Urinary bladder (tissue), 4 donors: ENCODE data around the gene RYR1. TPM values are rescaled to one million over a fixed set of nuclear protein-coding genes. Genes with fewer than 3 reads are reported as not detected.
"Not testable (repeated sequence)": the region's sequence is repeated elsewhere in the genome, so short reads cannot be mapped to it uniquely, and the experiment has no call there.

Experiments used
- DNase-seq: peaks from one replicate; pipeline ENCODE4 v3.0.0-alpha.2; 2015; ENCODE audit errors: extremely low spot score
- H3K27ac ChIP-seq: one replicate; pipeline ENCODE4 v1.5.1; 2013; ENCODE audit warnings: low read depth, mild to moderate bottlenecking, moderate library complexity
- H3K36me3 ChIP-seq: one replicate; pipeline ENCODE4 v1.6.1; 2013; ENCODE audit warnings: mild to moderate bottlenecking, moderate library complexity; ENCODE audit not compliant: insufficient read depth
- H3K4me1 ChIP-seq: one replicate; pipeline ENCODE4 v1.6.1; 2013; ENCODE audit warnings: mild to moderate bottlenecking, moderate library complexity; ENCODE audit not compliant: insufficient read depth
- H3K4me3 ChIP-seq: one replicate; pipeline ENCODE4 v1.5.1; 2013; ENCODE audit warnings: low read depth, low read length
- WGBS: extraction: QIAGEN DNeasy Blood & Tissue Kit; methylation state at CpG from one replicate; pipeline ENCODE4 v1.1.7; 2013; 5-methylcytosine and 5-hydroxymethylcytosine counted together
- polyA plus RNA-seq: library from polyadenylated mRNA; stranded (reverse); fragments of 200-250 nt; gene quantifications from one replicate; pipeline ENCODE4 v1.2.3, GENCODE V29; 2013
- total RNA-seq: library from RNA; depleted of rRNA; stranded (reverse); fragments of >200 nt; gene quantifications from one replicate; pipeline ENCODE4 v1.2.3, GENCODE V29; 2014
- donor health status: healthy with polysubstance abuse.
- donor health status: healthy.

The RYR1 gene
- total and polyA plus RNA-seq, 2 donors, result 1.1 to 5.3 TPM

DNA sequence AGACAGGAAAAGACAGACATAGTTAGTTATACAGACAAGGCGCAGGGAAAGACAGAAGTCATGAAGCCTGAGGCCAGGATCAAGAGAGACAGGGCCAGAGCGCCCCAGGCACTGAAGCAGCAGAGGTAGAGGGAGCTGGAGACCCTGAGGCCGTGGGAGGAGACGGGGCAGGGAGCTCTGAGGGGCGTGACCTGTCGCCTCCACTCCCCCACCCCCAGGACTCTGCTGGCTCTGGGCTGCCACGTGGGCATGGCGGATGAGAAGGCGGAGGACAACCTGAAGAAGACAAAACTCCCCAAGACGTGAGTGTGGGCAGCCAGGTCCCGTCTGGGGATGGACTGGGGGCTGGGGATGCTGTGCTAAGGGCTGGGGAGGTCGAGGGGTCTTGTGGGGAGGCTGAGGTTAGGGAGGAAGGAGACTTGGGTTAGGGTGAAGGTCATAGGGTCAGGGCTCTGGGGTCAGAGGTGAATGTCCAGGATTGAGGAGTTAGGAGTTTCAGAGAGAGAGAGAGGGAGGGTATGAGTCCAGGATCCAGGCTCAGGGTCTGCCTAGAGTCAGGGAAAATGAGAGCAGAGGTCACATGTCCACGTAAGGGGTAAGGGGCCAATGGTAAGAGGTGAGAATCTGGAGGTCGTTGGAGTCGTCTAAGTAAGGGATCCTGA is 31.1 kb downstream of the RYR1 start:
- Histone ChIP-seq H3K4me3 (no peak overlapping the region), H3K36me3 (no peaks in the 10 kb centered on the region), H3K27ac (no peak overlapping the region), H3K4me1 (no peaks in the 10 kb centered on the region)
- 55% methylated on average over 15 of the region's 15 CpGs for WGBS
- no peak for DNase-seq

DNA sequence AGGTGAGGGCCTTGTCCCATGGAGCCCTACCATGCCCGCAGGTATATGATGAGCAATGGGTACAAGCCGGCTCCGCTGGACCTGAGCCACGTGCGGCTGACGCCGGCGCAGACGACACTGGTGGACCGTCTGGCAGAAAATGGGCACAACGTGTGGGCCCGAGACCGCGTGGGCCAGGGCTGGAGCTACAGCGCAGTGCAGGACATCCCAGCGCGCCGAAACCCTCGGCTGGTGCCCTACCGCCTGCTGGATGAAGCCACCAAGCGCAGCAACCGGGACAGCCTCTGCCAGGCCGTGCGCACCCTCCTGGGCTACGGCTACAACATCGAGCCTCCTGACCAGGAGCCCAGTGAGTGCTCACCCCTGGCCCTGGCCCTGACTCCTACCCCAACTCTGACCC is 32.6 kb downstream of the RYR1 start:
- no peak for DNase-seq
- Histone ChIP-seq H3K27ac (no peak overlapping the region), H3K4me1 (no peaks in the 10 kb centered on the region), H3K4me3 (no peak overlapping the region), H3K36me3 (no peaks in the 10 kb centered on the region)
- WGBS, result 94% methylated on average over 26 of the region's 26 CpGs

DNA sequence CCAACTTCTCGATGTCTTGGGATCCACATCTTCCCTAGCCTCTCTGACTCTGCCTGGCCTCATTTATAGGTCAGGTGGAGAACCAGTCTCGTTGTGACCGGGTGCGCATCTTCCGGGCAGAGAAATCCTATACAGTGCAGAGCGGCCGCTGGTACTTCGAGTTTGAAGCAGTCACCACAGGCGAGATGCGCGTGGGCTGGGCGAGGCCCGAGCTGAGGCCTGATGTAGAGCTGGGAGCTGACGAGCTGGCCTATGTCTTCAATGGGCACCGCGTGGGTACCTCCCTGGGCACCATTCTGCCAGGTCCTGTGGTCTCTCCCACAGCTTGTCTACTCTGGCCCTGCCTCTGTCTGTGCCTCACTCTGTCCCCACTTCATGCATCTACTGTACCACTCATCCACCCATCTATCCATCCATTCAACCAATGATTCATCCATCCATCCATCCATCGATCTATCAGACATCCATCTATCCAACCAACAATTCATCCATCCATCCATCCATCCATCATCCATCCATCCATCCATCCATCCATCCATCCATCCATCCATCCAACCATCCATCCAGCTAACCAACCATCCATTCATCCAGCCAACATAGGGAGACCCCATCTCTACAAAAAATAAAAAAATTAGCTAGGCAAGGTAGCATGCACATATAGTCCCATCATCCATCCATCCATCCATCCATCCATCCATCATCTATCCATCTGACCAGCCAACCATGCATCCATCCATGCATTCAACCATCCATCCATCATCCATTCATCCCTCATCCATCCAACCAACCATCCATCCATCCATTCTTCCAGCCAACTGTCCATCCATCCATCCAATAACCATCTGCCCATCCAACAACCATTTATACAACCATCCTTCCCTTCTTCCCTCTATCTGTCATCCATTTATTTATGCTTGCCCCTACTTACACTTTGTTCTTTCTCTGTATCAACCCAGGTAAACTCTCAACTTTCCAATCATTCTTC is 34.3 kb downstream of the RYR1 start:
- Histone ChIP-seq H3K36me3 (no peaks in the 10 kb centered on the region), H3K4me1 (no peaks in the 10 kb centered on the region), H3K27ac (no peak overlapping the region), H3K4me3 (no peak overlapping the region)
- 92% methylated on average over 17 of the region's 17 CpGs for WGBS
- DNase-seq, result no peak

DNA sequence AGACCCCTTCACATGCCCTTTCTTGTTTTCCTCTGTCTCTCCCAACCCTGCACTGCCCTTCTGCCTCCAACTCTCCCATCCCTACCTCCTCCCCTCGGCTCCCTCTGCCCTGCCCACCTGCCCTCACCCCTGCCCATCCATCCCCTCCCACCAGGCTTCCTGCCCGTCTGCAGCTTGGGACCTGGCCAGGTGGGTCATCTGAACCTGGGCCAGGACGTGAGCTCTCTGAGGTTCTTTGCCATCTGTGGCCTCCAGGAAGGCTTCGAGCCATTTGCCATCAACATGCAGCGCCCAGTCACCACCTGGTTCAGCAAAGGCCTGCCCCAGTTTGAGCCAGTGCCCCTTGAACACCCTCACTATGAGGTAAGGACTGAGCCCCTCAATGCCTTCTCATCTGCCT is 35.7 kb downstream of the RYR1 start:
- H3K4me1 ChIP-seq, result no peaks in the 10 kb centered on the region
- H3K36me3 ChIP-seq, result no peaks in the 10 kb centered on the region
- no peak overlapping the region for H3K4me3 ChIP-seq
- 75% methylated on average over 5 of the region's 5 CpGs for WGBS
- H3K27ac ChIP-seq, result no peak overlapping the region
- no peak for DNase-seq

DNA sequence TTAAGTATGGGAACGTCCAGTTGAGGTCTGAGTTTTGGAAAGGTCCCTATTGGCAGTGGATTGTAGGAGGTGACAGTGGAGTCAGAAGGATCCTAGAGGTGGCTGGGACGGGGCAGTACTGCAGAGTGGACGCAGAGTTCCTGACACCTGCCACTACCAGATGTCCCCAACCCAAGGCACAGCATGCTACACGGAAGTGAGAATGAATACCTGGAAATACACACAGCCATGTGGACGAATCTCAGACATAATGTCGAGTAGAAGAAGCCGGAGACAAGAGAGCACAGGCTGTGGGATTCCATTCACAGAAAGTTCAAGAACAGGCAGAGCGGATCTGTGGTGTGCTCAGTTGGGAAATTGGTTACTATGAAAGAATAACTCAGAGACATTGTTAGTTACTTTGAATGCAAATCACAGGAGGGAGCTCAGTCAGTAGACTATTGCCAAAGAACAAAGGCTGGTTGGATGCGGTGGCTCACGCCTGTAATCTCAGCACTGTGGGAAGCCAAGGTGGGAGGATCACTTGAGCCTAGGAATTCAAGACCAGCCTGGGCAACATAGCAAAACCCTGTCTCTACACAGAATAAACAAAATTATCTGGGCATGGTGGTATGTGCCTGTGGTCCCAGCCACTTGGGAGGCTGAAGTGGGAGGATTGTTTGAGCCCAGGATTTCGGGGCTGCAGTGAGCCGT is 37.4 kb downstream of the RYR1 start:
- 78% methylated on average over 12 of the region's 12 CpGs for WGBS
- Histone ChIP-seq H3K4me1 (no peaks in the 10 kb centered on the region), H3K4me3 (no peak overlapping the region), H3K36me3 (no peaks in the 10 kb centered on the region), H3K27ac (no peak overlapping the region)
- no peak for DNase-seq

DNA sequence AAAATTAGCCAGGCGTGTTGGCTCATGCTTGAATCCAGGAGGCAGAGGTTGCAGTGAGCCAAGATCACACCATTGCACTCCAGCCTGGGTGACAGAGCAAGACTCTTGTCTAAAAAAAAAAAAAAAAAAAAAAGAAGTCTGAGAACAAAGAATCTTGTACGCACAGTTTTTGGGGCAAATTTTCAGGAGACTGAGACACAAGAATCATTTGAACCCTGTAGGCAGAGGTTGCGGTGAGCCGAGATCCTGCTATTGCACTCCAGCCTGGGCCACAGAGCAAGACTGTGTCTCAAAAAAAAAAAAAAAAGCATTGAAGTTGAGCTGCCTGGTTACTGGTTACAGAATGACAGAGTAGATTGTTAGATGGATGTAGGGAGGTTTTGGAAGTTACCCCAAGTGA is 39.2 kb downstream of the RYR1 start:
- not testable (repeated sequence) for H3K4me1 ChIP-seq, DNase-seq, H3K27ac ChIP-seq, H3K36me3 ChIP-seq, H3K4me3 ChIP-seq
- 89% methylated on average over 4 of the region's 4 CpGs for WGBS

DNA sequence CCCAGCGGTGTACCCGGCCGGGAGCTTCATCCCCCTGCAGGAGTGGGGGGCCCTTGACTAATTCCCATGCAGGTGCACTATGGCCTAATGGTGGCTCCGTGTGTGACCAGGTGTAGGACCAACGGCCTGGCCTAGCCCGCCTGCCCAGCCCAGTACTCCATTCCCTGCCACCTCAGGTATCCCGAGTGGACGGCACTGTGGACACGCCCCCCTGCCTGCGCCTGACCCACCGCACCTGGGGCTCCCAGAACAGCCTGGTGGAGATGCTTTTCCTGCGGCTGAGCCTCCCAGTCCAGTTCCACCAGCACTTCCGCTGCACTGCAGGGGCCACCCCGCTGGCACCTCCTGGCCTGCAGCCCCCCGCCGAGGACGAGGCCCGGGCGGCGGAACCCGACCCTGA is 39.7 kb downstream of the RYR1 start:
- no peaks in the 10 kb centered on the region for H3K4me1 ChIP-seq
- no peak overlapping the region for H3K27ac ChIP-seq
- DNase-seq, result no peak
- H3K36me3 ChIP-seq, result no peaks in the 10 kb centered on the region
- 90% methylated on average over 21 of the region's 21 CpGs for WGBS
- no peak overlapping the region for H3K4me3 ChIP-seq

DNA sequence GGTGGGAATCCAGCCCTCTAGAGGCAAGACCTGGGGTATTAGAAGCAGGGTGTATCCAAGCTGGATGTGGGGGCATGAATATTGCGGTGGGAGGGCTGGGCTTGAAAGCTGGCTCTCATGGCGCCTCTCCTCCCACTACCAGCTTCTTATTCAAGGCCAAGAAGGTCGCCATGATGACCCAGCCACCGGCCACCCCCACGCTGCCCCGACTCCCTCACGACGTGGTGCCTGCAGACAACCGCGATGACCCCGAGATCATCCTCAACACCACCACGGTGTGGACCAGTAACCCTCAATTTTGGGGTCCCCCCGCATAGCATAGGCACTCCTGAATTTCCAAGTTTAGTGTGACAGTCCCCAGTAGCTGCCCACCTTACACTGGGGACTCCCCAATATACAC is 41.7 kb downstream of the RYR1 start:
- DNase-seq, result no peak
- Histone ChIP-seq H3K27ac (no peak overlapping the region), H3K4me1 (no peaks in the 10 kb centered on the region), H3K36me3 (no peaks in the 10 kb centered on the region), H3K4me3 (no peak overlapping the region)
- 92% methylated on average over 13 of the region's 13 CpGs for WGBS

DNA sequence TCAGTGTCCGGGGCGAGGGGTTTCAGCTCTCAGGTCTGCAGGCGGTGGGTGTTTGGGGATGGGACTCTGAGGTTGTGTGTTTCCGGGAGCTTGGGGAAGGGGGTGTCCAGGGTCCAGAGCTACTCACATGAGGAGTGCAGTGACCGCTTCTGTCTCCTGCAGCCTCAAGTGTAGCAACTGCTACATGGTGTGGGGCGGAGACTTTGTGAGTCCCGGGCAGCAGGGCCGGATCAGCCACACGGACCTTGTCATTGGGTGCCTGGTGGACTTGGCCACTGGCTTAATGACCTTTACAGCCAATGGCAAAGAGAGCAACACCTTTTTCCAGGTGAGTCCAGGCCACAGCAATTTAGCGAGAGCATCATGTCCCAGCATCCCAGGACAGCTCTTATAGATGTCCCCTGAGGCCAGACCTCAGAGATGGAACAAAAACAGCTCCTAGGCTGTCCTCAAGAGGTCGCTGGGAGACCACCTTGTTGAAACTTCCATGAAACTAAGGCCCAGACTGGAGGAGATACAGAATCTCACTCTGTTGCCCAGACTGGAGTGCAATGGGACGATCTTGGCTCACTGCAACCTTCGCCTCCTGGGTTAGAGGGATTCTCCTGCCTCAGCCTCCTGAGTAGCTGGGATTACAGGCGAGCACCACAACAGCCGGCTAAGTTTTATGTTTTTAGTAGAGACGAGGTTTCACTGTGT is 44.9 kb downstream of the RYR1 start:
- 75% methylated on average over 16 of the region's 16 CpGs for WGBS
- no peak for DNase-seq
- Histone ChIP-seq H3K36me3 (no peaks in the 10 kb centered on the region), H3K27ac (no peak overlapping the region), H3K4me1 (no peaks in the 10 kb centered on the region), H3K4me3 (no peak overlapping the region)

DNA sequence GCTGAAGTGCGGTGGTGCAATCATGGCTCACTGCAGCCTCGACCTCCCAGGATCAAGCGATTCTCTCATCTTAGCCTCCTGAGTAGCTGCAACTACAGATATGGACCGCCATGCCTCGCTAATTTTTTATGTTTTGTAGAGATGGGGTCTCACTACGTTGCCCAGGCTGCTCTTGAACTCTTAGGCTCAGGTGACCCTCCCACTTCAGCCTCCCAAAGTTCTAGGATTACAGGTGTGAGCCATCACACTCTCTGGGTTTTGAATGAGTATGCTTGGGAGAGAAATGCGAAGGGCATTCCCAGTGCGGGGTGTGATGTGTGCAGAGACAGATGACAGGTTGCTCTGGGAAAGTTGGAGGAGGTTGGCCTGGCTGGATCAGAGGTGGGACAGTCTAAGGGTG is 49.0 kb downstream of the RYR1 start:
- Histone ChIP-seq H3K36me3 (no peaks in the 10 kb centered on the region), H3K27ac (no peak overlapping the region), H3K4me1 (no peaks in the 10 kb centered on the region), H3K4me3 (no peak overlapping the region)
- DNase-seq, result no peak
- 85% methylated on average over 8 of the region's 8 CpGs for WGBS

DNA sequence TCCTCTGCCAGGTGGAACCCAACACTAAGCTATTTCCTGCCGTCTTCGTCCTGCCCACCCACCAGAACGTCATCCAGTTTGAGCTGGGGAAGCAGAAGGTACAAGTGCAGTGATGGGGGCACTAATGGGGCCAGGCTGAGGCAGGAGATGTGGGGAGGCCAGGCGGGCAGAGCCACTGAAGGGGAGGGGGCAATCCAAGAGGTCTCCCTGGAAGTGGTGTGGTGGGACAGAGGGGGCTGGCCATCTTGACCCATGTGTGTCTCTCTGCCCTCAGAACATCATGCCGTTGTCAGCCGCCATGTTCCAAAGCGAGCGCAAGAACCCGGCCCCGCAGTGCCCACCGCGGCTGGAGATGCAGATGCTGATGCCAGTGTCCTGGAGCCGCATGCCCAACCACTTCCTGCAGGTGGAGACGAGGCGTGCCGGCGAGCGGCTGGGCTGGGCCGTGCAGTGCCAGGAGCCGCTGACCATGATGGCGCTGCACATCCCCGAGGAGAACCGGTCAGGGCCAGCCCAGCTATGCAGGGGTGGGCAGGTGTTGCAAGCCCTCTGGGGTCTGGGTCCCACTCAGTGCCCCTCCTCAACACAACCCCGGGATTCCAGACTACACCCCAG is 49.6 kb downstream of the RYR1 start:
- Histone ChIP-seq H3K4me3 (no peak overlapping the region), H3K4me1 (no peaks in the 10 kb centered on the region), H3K36me3 (no peaks in the 10 kb centered on the region), H3K27ac (no peak overlapping the region)
- DNase-seq, result no peak
- WGBS, result 89% methylated on average over 24 of the region's 24 CpGs

DNA sequence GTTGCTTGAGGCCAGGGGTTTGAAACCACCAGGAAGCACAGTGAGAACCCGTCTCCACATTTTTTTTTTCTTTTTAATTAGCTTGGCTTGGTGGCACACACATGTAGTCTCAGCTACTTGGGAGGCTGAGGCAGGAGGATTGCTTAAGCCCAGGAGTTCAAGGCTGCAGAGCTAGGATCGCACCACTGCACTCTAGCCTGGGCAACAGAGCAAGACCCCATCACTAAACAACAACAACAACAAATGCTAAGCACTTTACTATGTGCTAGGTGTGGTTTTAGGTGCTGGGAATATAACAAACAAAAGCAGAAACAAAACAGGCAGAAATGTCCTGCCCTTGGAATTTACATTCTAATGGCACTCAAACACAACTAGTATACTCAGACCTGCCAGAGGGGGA is 51.3 kb downstream of the RYR1 start:
- Histone ChIP-seq H3K27ac (no peak overlapping the region), H3K4me3 (no peak overlapping the region), H3K4me1 (no peaks in the 10 kb centered on the region), H3K36me3 (no peaks in the 10 kb centered on the region)
- WGBS, result 69% methylated on average over 2 of the region's 2 CpGs
- no peak for DNase-seq
